ENCODE measurements around the gene GJD2. TPM values are rescaled to one million over a fixed set of nuclear protein-coding genes. Genes with fewer than 3 reads are reported as not detected.

The GJD2 gene
- polyA plus RNA-seq, 1 of the 3 experiments (the other 2 are of a cell fraction) = not detected

GRCh38 chr15:34776606-34777105 lies 21.9 kb upstream of the GJD2 start (continued):
- TF ChIP-seq PBX3 (IDR thresholded peaks at IDR 0.05) (no peak), FOXM1 (IDR thresholded peaks at IDR 0.05; ENCODE audit: low read depth) (no peak), ZBTB33 (IDR thresholded peaks at IDR 0.05; ENCODE audit: borderline replicate concordance, low read depth) (no peak), IRF3 (IDR thresholded peaks at IDR 0.05; ENCODE audit: low read depth, low read length) (no peak), RFX5 (IDR thresholded peaks at IDR 0.05; ENCODE audit: low read length) (no peak), YY1 (IDR thresholded peaks at IDR 0.05; ENCODE audit: low read depth) (no peak), USF1 (IDR thresholded peaks at IDR 0.05; ENCODE audit: borderline replicate concordance, low read depth) (no peak)

- Histone ChIP-seq H3K27me3 (ENCODE audit: insufficient read depth) (no peaks in the 10 kb centered on the region), H3K9me2 (no peaks in the 10 kb centered on the region), H3K79me2 (ENCODE audit: insufficient read depth) (no peaks in the 10 kb centered on the region), H2AFZ (ENCODE audit: low read depth) (no peak overlapping the region), H3K4me1 (ENCODE audit: control insufficient read depth in 1 of 2, insufficient read depth in 2 of 2, low read depth in 1 of 2, low read length in 1 of 2) (no peaks in the 10 kb centered on the region; a peak in 2 of 4 replicates), H3K4me2 (no peak overlapping the region), H3K27ac (ENCODE audit: low read depth in 2 of 2, low read length in 1 of 2) (no peak overlapping the region), H3K9me3 (no peaks in the 10 kb centered on the region), H4K20me1 (ENCODE audit: insufficient read depth) (no peaks in the 10 kb centered on the region), H3K36me3 (replicated peaks in 1 of 2; ENCODE audit: control insufficient read depth in 1 of 2, insufficient read depth in 2 of 2, low read length in 1 of 2) (no peaks in the 10 kb centered on the region), H3K4me3 (ENCODE audit: low read depth in 2 of 2, low read length in 1 of 2) (no peak overlapping the region), H3F3A (replicated peaks; ENCODE audit: insufficient read depth) (no peaks in the 10 kb centered on the region), H3K9ac (no peak overlapping the region)
- POLR2A ChIA-PET = no interaction called here
- CTCF ChIA-PET = interaction anchor here (0.7 kb wide), 1 partner anchor 14 kb away, joined by 3 read pairs; no protein-coding TSS in a partner anchor
- 35% methylated on average over 2 of the region's 2 CpGs for WGBS (ENCODE audit: low lambda C conversion rate)
- no peak for DNase-seq
- TF ChIP-seq FOXJ3 (CRISPR knock-in tag; IDR thresholded peaks at IDR 0.05) (no peak), USF2 (IDR thresholded peaks at IDR 0.05; ENCODE audit: borderline replicate concordance, low read depth, low read length) (no peak), RXRA (IDR thresholded peaks at IDR 0.05; ENCODE audit: borderline replicate concordance, low read depth) (no peak), CTCF (IDR thresholded peaks at IDR 0.05) (no peak), REST (IDR thresholded peaks at IDR 0.05; ENCODE audit: low read depth, low read length) (no peak)
Observed at GRCh38 chr15:34773917-34774316, 19.1 kb upstream of the GJD2 start.
